ENCODE measurements around the gene SLC35E4.

SLC35E4 gene

DNA sequence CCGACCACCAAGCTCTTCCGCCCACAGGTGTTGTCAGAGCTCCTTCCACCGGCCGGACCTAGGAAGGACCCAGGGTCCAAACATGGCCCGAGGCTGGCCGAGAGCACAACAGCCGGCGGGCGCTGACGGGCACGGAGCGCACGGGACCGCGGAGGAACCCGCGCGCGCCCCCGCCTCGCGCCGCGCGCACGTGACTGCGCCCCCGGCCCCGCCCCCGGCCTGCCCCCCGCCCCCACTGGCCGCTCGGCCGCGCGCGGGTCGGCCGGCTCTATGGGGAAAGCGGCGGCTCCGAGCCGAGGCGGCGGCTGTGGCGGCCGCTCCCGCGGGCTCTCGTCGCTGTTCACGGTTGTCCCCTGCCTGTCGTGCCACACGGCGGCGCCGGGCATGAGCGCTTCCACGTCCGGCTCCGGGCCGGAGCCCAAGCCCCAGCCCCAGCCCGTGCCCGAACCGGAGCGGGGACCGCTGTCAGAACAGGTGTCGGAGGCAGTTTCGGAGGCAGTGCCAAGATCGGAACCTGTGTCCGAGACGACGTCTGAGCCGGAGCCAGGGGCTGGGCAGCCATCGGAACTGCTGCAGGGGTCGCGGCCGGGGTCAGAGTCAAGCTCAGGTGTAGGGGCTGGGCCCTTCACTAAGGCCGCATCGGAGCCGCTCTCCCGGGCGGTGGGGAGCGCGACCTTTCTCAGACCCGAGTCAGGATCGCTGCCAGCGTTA is 59.2 kb downstream of the SLC35E4 start, which contains the start of gene OSBP2:
TSS of gene OSBP2 (plus strand) at position 235 of the 711 bp plus-strand sequence. CDS start at position 271, 36 bp downstream.
- DNase-seq = peak; percentile 25

DNA sequence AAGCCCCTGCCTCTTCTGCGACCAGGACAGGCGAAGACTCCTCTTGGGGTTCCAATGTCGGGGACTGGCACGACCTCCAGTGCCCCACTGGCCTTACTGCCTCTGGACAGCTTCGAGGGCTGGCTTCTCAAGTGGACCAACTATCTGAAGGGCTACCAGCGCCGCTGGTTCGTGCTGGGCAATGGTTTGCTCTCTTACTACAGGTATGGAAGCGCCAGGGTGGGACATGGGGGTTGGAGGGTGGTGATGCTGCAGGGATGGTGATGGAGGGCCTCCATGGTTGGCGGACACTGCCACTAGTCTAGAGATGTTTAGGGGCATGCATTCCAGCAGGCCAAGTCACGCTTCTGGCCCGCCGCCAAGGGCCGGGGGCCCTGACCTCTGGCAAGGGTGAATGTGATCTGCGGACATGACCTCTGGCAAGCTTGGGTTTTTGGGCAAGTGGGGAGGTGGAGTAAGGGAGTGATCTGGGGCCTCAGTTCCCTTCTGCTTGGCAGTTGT is 59.8 kb downstream of the SLC35E4 start:
- no peak for DNase-seq

DNA sequence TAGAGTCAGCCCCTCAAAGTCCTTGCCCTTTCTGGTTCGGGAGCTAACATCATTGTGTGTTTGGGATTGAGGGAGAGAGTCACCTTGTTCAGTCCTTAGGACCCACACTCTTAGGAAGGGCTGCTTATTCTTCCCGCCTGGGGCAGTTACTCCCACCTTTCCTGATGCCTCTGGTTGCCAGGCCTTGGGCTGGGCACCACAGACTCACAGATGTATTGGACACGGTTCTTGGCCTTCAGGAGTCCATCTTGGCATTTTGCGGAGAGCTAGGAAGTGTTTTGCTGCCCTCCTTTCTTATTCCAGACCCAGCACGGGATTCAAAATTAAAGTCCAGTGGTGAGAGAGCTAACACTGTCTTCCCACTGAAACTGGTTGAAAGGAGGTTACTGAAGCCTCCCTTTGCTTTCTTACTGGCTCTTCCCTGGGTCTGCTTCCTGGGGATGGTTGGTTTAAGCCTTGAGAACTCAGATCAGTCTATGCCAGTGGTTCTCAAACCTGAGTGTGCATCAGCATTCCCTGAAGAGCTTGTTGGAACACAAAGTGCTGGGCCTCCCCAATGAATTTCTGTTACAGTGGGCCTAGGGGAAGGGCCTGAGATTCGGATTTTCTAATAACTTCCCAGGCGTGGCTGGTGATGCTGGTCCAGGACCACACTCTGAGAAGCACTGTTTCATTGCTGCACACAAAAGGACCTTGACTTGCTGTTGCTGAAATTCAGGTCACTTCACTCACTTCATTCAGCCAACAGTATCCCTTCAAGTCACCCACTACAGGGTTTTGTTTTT is 60.5 kb downstream of the SLC35E4 start:
- no peak for DNase-seq
